H1 (cell line): ENCODE results near the gene TRAK1.

Experiments used
- ATF3 ChIP-seq: IDR thresholded peaks from 2 replicates; pipeline ENCODE4 v1.6.1; 2011; ENCODE audit warnings: low read depth, mild to moderate bottlenecking, low read length; ENCODE audit not compliant: insufficient read depth
- BACH1 ChIP-seq: IDR thresholded peaks from 2 replicates; pipeline ENCODE4 v1.6.1; 2012; ENCODE audit warnings: low read length, improper control_type of control experiment
- CREB1 ChIP-seq: IDR thresholded peaks from 2 replicates; pipeline ENCODE4 v1.6.1; 2012; ENCODE audit warnings: inconsistent platforms
- EZH2 ChIP-seq: fragments of 200-600 bp; sonication (generic); IDR thresholded peaks from 2 replicates; pipeline ENCODE4 v1.7.1; 2012; ENCODE audit warnings: low read depth, mild to moderate bottlenecking, moderate library complexity, low read length, inconsistent platforms; ENCODE audit not compliant: severe bottlenecking
- MAX ChIP-seq: IDR thresholded peaks from 2 replicates; pipeline ENCODE4 v1.6.1; 2012; ENCODE audit warnings: inconsistent platforms
- POLR2A ChIP-seq, 2 experiments: IDR thresholded peaks; 1 replicate in 1 of 2; 2 replicates in 1 of 2; pipeline ENCODE4 v1.6.1; 2011; ENCODE audit warnings: low read depth in 2 of 2, low read length in 2 of 2, mild to moderate bottlenecking in 2 of 2; ENCODE audit errors: control extremely low read depth in 1 of 2
- RAD21 ChIP-seq, 2 experiments: IDR thresholded peaks in 1 of 2; conservative IDR thresholded peaks in 1 of 2; 2 replicates each; pipeline ENCODE4 v1.6.1; 2011; ENCODE audit warnings: low read depth in 2 of 2, low read length in 2 of 2, improper control_type of control experiment in 1 of 2, inconsistent platforms in 1 of 2, mild to moderate bottlenecking in 1 of 2, moderate library complexity in 1 of 2
- RFX5 ChIP-seq: IDR thresholded peaks from 2 replicates; pipeline ENCODE4 v1.6.1; 2011; ENCODE audit warnings: low read depth, low read length, improper control_type of control experiment, borderline replicate concordance
- ZNF274 ChIP-seq: IDR thresholded peaks from 2 replicates; pipeline ENCODE4 v1.7.0; 2012; ENCODE audit warnings: low read length, borderline replicate concordance; ENCODE audit errors: extremely low read depth
- TF ChIP-seq, protein P1 (sequence below), 3 experiments: IDR thresholded peaks; 1 replicate in 2 of 3; 2 replicates in 1 of 3; pipeline versions ENCODE4 v1.5.1 to v1.6.1; 2011; ENCODE audit warnings: low read length in 3 of 3, mild to moderate bottlenecking in 3 of 3, inconsistent platforms in 2 of 3, low read depth in 1 of 3, moderate library complexity in 1 of 3; ENCODE audit not compliant: insufficient read depth in 1 of 3; ENCODE audit errors: control extremely low read depth in 1 of 3

- TF ChIP-seq, protein P1, sequence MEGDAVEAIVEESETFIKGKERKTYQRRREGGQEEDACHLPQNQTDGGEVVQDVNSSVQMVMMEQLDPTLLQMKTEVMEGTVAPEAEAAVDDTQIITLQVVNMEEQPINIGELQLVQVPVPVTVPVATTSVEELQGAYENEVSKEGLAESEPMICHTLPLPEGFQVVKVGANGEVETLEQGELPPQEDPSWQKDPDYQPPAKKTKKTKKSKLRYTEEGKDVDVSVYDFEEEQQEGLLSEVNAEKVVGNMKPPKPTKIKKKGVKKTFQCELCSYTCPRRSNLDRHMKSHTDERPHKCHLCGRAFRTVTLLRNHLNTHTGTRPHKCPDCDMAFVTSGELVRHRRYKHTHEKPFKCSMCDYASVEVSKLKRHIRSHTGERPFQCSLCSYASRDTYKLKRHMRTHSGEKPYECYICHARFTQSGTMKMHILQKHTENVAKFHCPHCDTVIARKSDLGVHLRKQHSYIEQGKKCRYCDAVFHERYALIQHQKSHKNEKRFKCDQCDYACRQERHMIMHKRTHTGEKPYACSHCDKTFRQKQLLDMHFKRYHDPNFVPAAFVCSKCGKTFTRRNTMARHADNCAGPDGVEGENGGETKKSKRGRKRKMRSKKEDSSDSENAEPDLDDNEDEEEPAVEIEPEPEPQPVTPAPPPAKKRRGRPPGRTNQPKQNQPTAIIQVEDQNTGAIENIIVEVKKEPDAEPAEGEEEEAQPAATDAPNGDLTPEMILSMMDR (IDR thresholded peaks at IDR 0.05; ENCODE audit: control extremely low read depth in 1 of 3, insufficient read depth in 1 of 3, low read depth in 1 of 3, low read length in 3 of 3) = no peak
- TF ChIP-seq POLR2A (IDR thresholded peaks at IDR 0.05; ENCODE audit: control extremely low read depth in 1 of 2, low read depth in 2 of 2, low read length in 2 of 2) (no peak), RAD21 (IDR thresholded peaks at IDR 0.05 in 1 of 2, conservative IDR thresholded peaks at IDR 0.05 in 1 of 2; ENCODE audit: low read depth in 2 of 2, low read length in 2 of 2) (no peak), BACH1 (no peak), CREB1 (no peak), ZNF274 (no peak), EZH2 (no peak), ATF3 (no peak), RFX5 (no peak), MAX (no peak)
Measured at GRCh38 chr3:42072831-42073301, 18.3 kb upstream of the TRAK1 start.
